ENCODE results near the gene NDNF.

The NDNF gene

GRCh38 chr4:121072224-121073003, at the start of gene NDNF:
TSS of gene NDNF (minus strand) at chr4:121072535. CDS start at chr4:121045837, 26,698 bp downstream.
- DNase-seq (ENCODE audit: low read depth), result peak; percentile 42

- DNase-seq (ENCODE audit: low read depth), result no peak
Observed at GRCh38 chr4:121119715-121120114, 47.4 kb upstream of the NDNF start.

GRCh38 chr4:121118344-121118743, 46.0 kb upstream of the NDNF start:
- no peak for DNase-seq (ENCODE audit: low read depth)

GRCh38 chr4:121114756-121115155, 42.4 kb upstream of the NDNF start:
- DNase-seq (ENCODE audit: low read depth), result no peak

- DNase-seq (ENCODE audit: low read depth), result no peak
Observed at GRCh38 chr4:121112530-121112929, 40.2 kb upstream of the NDNF start.

- DNase-seq (ENCODE audit: low read depth), result no peak
Observed at GRCh38 chr4:121108557-121108956, 36.2 kb upstream of the NDNF start.

- DNase-seq (ENCODE audit: low read depth), result no peak
Observed at GRCh38 chr4:121107507-121107906, 35.2 kb upstream of the NDNF start.

- DNase-seq (ENCODE audit: low read depth), result no peak
Observed at GRCh38 chr4:121100093-121100775, 27.9 kb upstream of the NDNF start.

- no peak for DNase-seq (ENCODE audit: low read depth)
Observed at GRCh38 chr4:121098266-121098665, 25.9 kb upstream of the NDNF start.

- DNase-seq (ENCODE audit: low read depth), result peak; percentile 30
Observed at GRCh38 chr4:121096629-121097028, 24.3 kb upstream of the NDNF start.

- DNase-seq (ENCODE audit: low read depth), result no peak
Observed at GRCh38 chr4:121096191-121096590, 23.9 kb upstream of the NDNF start.

- DNase-seq (ENCODE audit: low read depth), result no peak
Observed at GRCh38 chr4:121094297-121094966, 22.1 kb upstream of the NDNF start.

- no peak for DNase-seq (ENCODE audit: low read depth)
Observed at GRCh38 chr4:121093261-121093660, 20.9 kb upstream of the NDNF start.

GRCh38 chr4:121091941-121092340, 19.6 kb upstream of the NDNF start:
- DNase-seq (ENCODE audit: low read depth), result no peak

GRCh38 chr4:121088867-121089266, 16.5 kb upstream of the NDNF start:
- DNase-seq (ENCODE audit: low read depth), result no peak

- no peak for DNase-seq (ENCODE audit: low read depth)
Observed at GRCh38 chr4:121079376-121079775, 7.0 kb upstream of the NDNF start.

- DNase-seq (ENCODE audit: low read depth), result no peak
Observed at GRCh38 chr4:121077496-121077895, 5.2 kb upstream of the NDNF start.

GRCh38 chr4:121076416-121076815, 4.1 kb upstream of the NDNF start:
- DNase-seq (ENCODE audit: low read depth), result no peak

GRCh38 chr4:121073672-121074381, 1.5 kb upstream of the NDNF start:
- no peak for DNase-seq (ENCODE audit: low read depth)

GRCh38 chr4:121073004-121073435, 685 bp upstream of the NDNF start:
- no peak for DNase-seq (ENCODE audit: low read depth)

- no peak for DNase-seq (ENCODE audit: low read depth)
Observed at GRCh38 chr4:121071640-121072223, 603 bp downstream of the NDNF start.
